Suprapubic skin (tissue), 4 donors: ENCODE results near the gene AHSA1.

ENCODE experiments used
- CTCF ChIP-seq, 2 donors: fragments of 200-600 bp in 1 of 2; fragments of 450-650 bp in 1 of 2; sonication (generic) in 1 of 2; IDR thresholded peaks; one replicate each; pipeline ENCODE4 v1.5.1; 2016 to 2019; ENCODE audit warnings: antibody characterized with exemption in 2 of 2, mild to moderate bottlenecking in 1 of 2, moderate library complexity in 1 of 2
- POLR2A ChIP-seq, 2 donors: fragments of 450-650 bp; IDR thresholded peaks; one replicate each; pipeline ENCODE4 v1.6.1; 2017; ENCODE audit warnings: antibody characterized with exemption in 2 of 2, mild to moderate bottlenecking in 2 of 2, moderate library complexity in 2 of 2
- POLR2AphosphoS5 ChIP-seq, 3 donors: sonication (generic); formaldehyde crosslinking; IDR thresholded peaks; one replicate each; pipeline ENCODE4 v1.6.1; 2017; ENCODE audit warnings: antibody characterized with exemption in 3 of 3

GRCh38 chr14:77416836-77417235 lies 41.1 kb upstream of the AHSA1 start:
- no peak for TF ChIP-seq CTCF (IDR thresholded peaks at IDR 0.05)
- no peak for TF ChIP-seq POLR2AphosphoS5 (IDR thresholded peaks at IDR 0.05)
- no peak for TF ChIP-seq POLR2A (IDR thresholded peaks at IDR 0.05)
